HG02610 (cell line): ENCODE measurements around the gene PCSK5.

Experiments used
- ATAC-seq: cut with Tn5 transposase; IDR thresholded peaks from one replicate; pipeline ENCODE4 v1.9.1; 2021; ENCODE audit warnings: mild to moderate bottlenecking, moderate library complexity; ENCODE audit not compliant: unreplicated experiment

Gene PCSK5

GRCh38 chr9:75998096-75998780 lies 107.8 kb downstream of the PCSK5 start:
- ATAC-seq: no peak

- ATAC-seq: no peak
These were observed 111.0 kb downstream of the PCSK5 start for GRCh38 chr9:76001459-76001858.

GRCh38 chr9:76003041-76003440 lies 112.6 kb downstream of the PCSK5 start:
- no peak for ATAC-seq

- peak; percentile 86 for ATAC-seq
These were observed 114.1 kb downstream of the PCSK5 start for GRCh38 chr9:76004526-76004925.

- no peak for ATAC-seq
These were observed 117.5 kb downstream of the PCSK5 start for GRCh38 chr9:76007935-76008334.

- no peak for ATAC-seq
These were observed 123.3 kb downstream of the PCSK5 start for GRCh38 chr9:76013809-76014208.

GRCh38 chr9:76018235-76018634 lies 127.8 kb downstream of the PCSK5 start:
- no peak for ATAC-seq

GRCh38 chr9:76018761-76019160 lies 128.3 kb downstream of the PCSK5 start:
- ATAC-seq: no peak

GRCh38 chr9:76020652-76021051 lies 130.2 kb downstream of the PCSK5 start:
- no peak for ATAC-seq

- no peak for ATAC-seq
These were observed 131.8 kb downstream of the PCSK5 start for GRCh38 chr9:76022317-76022716.

- no peak for ATAC-seq
These were observed 133.3 kb downstream of the PCSK5 start for GRCh38 chr9:76023715-76024195.

GRCh38 chr9:76025286-76025685 lies 134.8 kb downstream of the PCSK5 start:
- ATAC-seq: no peak

- no peak for ATAC-seq
These were observed 136.3 kb downstream of the PCSK5 start for GRCh38 chr9:76026796-76027195.

- ATAC-seq: no peak
These were observed 136.9 kb downstream of the PCSK5 start for GRCh38 chr9:76027416-76027815.

GRCh38 chr9:76027861-76028260 lies 137.4 kb downstream of the PCSK5 start:
- ATAC-seq: no peak

- no peak for ATAC-seq
These were observed 141.7 kb downstream of the PCSK5 start for GRCh38 chr9:76032038-76032796.

GRCh38 chr9:76032797-76033373 lies 142.4 kb downstream of the PCSK5 start:
- ATAC-seq: no peak

GRCh38 chr9:76034049-76034448 lies 143.6 kb downstream of the PCSK5 start:
- no peak for ATAC-seq

GRCh38 chr9:76036762-76037161 lies 146.3 kb downstream of the PCSK5 start:
- ATAC-seq: no peak

- ATAC-seq: no peak
These were observed 147.2 kb downstream of the PCSK5 start for GRCh38 chr9:76037587-76038225.

- ATAC-seq: no peak
These were observed 148.0 kb downstream of the PCSK5 start for GRCh38 chr9:76038431-76038830.
